DOHH2 (cell line): ENCODE measurements around the gene IRS1.

Experiments
- H3F3A ChIP-seq: fragments of 200-600 bp; sonication (generic), shearing (Covaris generic); 2 replicates; pipeline ENCODE4 v1.6.0; 2016; ENCODE audit warnings: antibody characterized with exemption, mild to moderate bottlenecking; ENCODE audit not compliant: control insufficient read depth, insufficient read depth
- H3K27ac ChIP-seq: fragments of 200-600 bp; sonication (generic); 2 replicates; pipeline ENCODE4 v1.5.1; 2014; ENCODE audit warnings: low read depth, mild to moderate bottlenecking, low read length, moderate library complexity
- H3K27me3 ChIP-seq: fragments of 200-600 bp; sonication (generic); 2 replicates; pipeline ENCODE4 v1.6.1; 2014; ENCODE audit warnings: mild to moderate bottlenecking, low read length, mixed read lengths; ENCODE audit not compliant: control insufficient read depth
- H3K36me3 ChIP-seq: fragments of 200-600 bp; sonication (generic); 2 replicates; pipeline ENCODE4 v1.6.1; 2014; ENCODE audit warnings: mild to moderate bottlenecking, low read length, moderate library complexity, mixed read lengths; ENCODE audit not compliant: control insufficient read depth
- H3K4me1 ChIP-seq: fragments of 200-600 bp; sonication (generic); 2 replicates; pipeline ENCODE4 v1.6.1; 2014; ENCODE audit warnings: mild to moderate bottlenecking, low read length, mixed read lengths; ENCODE audit not compliant: control insufficient read depth
- H3K4me2 ChIP-seq: fragments of 200-600 bp; sonication (generic); 2 replicates; pipeline ENCODE4 v1.6.0; 2014; ENCODE audit warnings: mild to moderate bottlenecking, low read length, moderate library complexity
- H3K4me3 ChIP-seq: fragments of 200-600 bp; sonication (generic); 2 replicates; pipeline ENCODE4 v1.5.1; 2014; ENCODE audit warnings: mild to moderate bottlenecking, low read length, mixed read lengths
- H3K79me2 ChIP-seq: fragments of 200-600 bp; sonication (generic); 2 replicates; pipeline ENCODE4 v1.6.1; 2014; ENCODE audit warnings: mild to moderate bottlenecking, low read length, mixed read lengths; ENCODE audit not compliant: control insufficient read depth
- H3K9me2 ChIP-seq: fragments of 200-600 bp; sonication (generic); replicated peaks from 2 replicates; pipeline ENCODE4 v1.6.1; 2014; ENCODE audit warnings: mild to moderate bottlenecking, low read length, mixed read lengths; ENCODE audit not compliant: control insufficient read depth
- H3K9me3 ChIP-seq: fragments of 200-600 bp; sonication (generic); 2 replicates; pipeline ENCODE4 v1.6.1; 2014; ENCODE audit warnings: antibody characterized with exemption, low read length, mixed read lengths; ENCODE audit not compliant: control insufficient read depth, insufficient read depth
- H4K20me1 ChIP-seq: fragments of 200-600 bp; sonication (generic); 2 replicates; pipeline ENCODE4 v1.6.0; 2014; ENCODE audit warnings: low read depth, mild to moderate bottlenecking, antibody characterized with exemption, low read length, moderate library complexity; ENCODE audit not compliant: control insufficient read depth, insufficient read depth
- CTCF ChIP-seq: fragments of 200-600 bp; sonication (generic); IDR thresholded peaks from one replicate; pipeline ENCODE4 v1.5.1; 2014; ENCODE audit warnings: antibody characterized with exemption, mild to moderate bottlenecking, low read depth, low read length; ENCODE audit not compliant: poor library complexity, severe bottlenecking
- EZH2phosphoT487 ChIP-seq: fragments of 200-600 bp; sonication (generic); IDR thresholded peaks from 2 replicates; pipeline ENCODE4 v1.6.1; 2017; ENCODE audit warnings: borderline replicate concordance, mild to moderate bottlenecking, antibody characterized with exemption, low read length, moderate library complexity, mixed read lengths

Gene IRS1

GRCh38 chr2:226752887-226753286 is 46.7 kb downstream of the IRS1 start:
- no peak overlapping the region for H3K4me3 ChIP-seq
- no peak overlapping the region for H3K4me2 ChIP-seq
- no peaks in the 10 kb centered on the region for H3K36me3 ChIP-seq
- H3K79me2 ChIP-seq: no peaks in the 10 kb centered on the region
- no peaks in the 10 kb centered on the region for H3K27me3 ChIP-seq
- no peak overlapping the region for H3K27ac ChIP-seq
- H4K20me1 ChIP-seq: no peaks in the 10 kb centered on the region; the same call in 1 of the 2 replicates
- no peaks in the 10 kb centered on the region for H3K4me1 ChIP-seq
- TF ChIP-seq CTCF (no peak), EZH2phosphoT487 (no peak)
- no peaks in the 10 kb centered on the region for H3K9me3 ChIP-seq
- no peaks in the 10 kb centered on the region for H3F3A ChIP-seq
- no peaks in the 10 kb centered on the region for H3K9me2 ChIP-seq

- no peaks in the 10 kb centered on the region for H3K27me3 ChIP-seq
- no peaks in the 10 kb centered on the region for H3K4me1 ChIP-seq
- no peaks in the 10 kb centered on the region for H3K9me3 ChIP-seq
- H3K4me2 ChIP-seq: no peak overlapping the region
- no peak overlapping the region for H3K4me3 ChIP-seq
- no peaks in the 10 kb centered on the region for H3K36me3 ChIP-seq
- H3K79me2 ChIP-seq: no peaks in the 10 kb centered on the region
- H3K27ac ChIP-seq: no peak overlapping the region
- no peaks in the 10 kb centered on the region for H3F3A ChIP-seq
- H3K9me2 ChIP-seq: no peaks in the 10 kb centered on the region
- no peak for TF ChIP-seq CTCF
- TF ChIP-seq EZH2phosphoT487: no peak
- no peaks in the 10 kb centered on the region for H4K20me1 ChIP-seq
Measured at GRCh38 chr2:226747288-226747687, 52.3 kb downstream of the IRS1 start.

GRCh38 chr2:226746196-226746800 is 53.3 kb downstream of the IRS1 start:
- Histone ChIP-seq H3K36me3 (no peaks in the 10 kb centered on the region), H3K9me3 (no peaks in the 10 kb centered on the region), H3K27me3 (no peaks in the 10 kb centered on the region), H3F3A (no peaks in the 10 kb centered on the region), H3K4me3 (no peak overlapping the region), H4K20me1 (no peaks in the 10 kb centered on the region), H3K4me2 (no peak overlapping the region), H3K79me2 (no peaks in the 10 kb centered on the region), H3K4me1 (no peaks in the 10 kb centered on the region), H3K27ac (no peak overlapping the region), H3K9me2 (no peaks in the 10 kb centered on the region)
- TF ChIP-seq CTCF (no peak), EZH2phosphoT487 (no peak)
